Ishikawa (cell line): ENCODE measurements around the gene ZBED4.

Source experiments
- CEBPB ChIP-seq: IDR thresholded peaks from 2 replicates; pipeline ENCODE4 v1.6.1; 2012
- CREB1 ChIP-seq: IDR thresholded peaks from 2 replicates; pipeline ENCODE4 v1.6.1; 2012; ENCODE audit warnings: low read depth
- EGR1 ChIP-seq: IDR thresholded peaks from 2 replicates; pipeline ENCODE4 v1.6.1; 2012
- EP300 ChIP-seq: IDR thresholded peaks from 2 replicates; pipeline ENCODE4 v1.6.1; 2012; ENCODE audit warnings: borderline replicate concordance
- FOXM1 ChIP-seq: IDR thresholded peaks from 2 replicates; pipeline ENCODE4 v1.6.1; 2012; ENCODE audit warnings: low read depth, borderline replicate concordance
- NFIC ChIP-seq: IDR thresholded peaks from 2 replicates; pipeline ENCODE4 v1.6.1; 2012
- RAD21 ChIP-seq: IDR thresholded peaks from 2 replicates; pipeline ENCODE4 v1.6.1; 2012; ENCODE audit warnings: low read depth
- TAF1 ChIP-seq: IDR thresholded peaks from 2 replicates; pipeline ENCODE4 v1.6.1; 2012; ENCODE audit warnings: low read depth, mild to moderate bottlenecking
- TCF12 ChIP-seq: IDR thresholded peaks from 2 replicates; pipeline ENCODE4 v1.6.1; 2012; ENCODE audit warnings: low read depth
- TEAD4 ChIP-seq: IDR thresholded peaks from 2 replicates; pipeline ENCODE4 v1.6.1; 2012
- YY1 ChIP-seq: IDR thresholded peaks from 2 replicates; pipeline ENCODE4 v1.6.1; 2012; ENCODE audit warnings: low read depth
- ZBTB7A ChIP-seq: IDR thresholded peaks from 2 replicates; pipeline ENCODE4 v1.6.1; 2012; ENCODE audit warnings: low read depth
- TF ChIP-seq, protein P1 (sequence below): IDR thresholded peaks from 2 replicates; pipeline ENCODE4 v1.6.1; 2012; ENCODE audit warnings: low read depth, mild to moderate bottlenecking
- TF ChIP-seq, protein P2 (sequence below): IDR thresholded peaks from 2 replicates; pipeline ENCODE4 v1.6.1; 2012
- TF ChIP-seq, protein P3 (sequence below): IDR thresholded peaks from 2 replicates; pipeline ENCODE4 v1.6.1; 2012

The ZBED4 gene

DNA sequence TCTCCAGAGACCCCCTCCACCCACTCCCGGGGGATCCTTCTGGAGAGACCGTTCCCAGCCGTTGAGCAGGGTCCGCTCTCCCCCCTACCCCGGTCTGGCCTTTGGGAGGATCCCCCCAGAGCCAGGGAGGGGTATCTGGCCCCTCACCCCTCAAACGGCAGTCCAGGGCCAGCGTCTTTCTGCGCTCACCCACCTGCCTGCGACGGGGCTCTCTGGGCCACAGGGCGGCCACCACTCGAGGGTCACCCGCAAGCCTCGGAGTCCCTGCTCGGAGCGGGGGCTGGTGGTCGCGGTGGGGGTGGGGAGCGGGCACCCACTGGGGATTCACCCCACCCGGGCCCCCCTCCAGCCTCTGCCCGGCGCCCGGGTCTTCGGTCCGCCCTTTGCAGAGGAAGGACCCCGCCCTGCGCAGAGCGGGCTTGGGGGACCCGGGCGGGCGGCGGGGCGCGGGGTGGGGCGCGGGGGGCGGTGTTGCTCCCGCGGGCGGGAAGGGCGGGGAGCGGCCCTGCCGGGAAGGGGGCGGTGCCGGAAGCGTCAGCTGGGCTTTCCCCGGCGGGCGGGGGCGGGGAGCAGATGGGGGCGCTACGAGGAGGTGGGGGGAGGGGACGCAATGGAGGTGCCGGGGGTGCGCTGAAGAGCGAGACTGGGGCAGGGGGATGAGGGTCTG is 81.4 kb downstream of the ZBED4 start:
- TF ChIP-seq, protein P1, sequence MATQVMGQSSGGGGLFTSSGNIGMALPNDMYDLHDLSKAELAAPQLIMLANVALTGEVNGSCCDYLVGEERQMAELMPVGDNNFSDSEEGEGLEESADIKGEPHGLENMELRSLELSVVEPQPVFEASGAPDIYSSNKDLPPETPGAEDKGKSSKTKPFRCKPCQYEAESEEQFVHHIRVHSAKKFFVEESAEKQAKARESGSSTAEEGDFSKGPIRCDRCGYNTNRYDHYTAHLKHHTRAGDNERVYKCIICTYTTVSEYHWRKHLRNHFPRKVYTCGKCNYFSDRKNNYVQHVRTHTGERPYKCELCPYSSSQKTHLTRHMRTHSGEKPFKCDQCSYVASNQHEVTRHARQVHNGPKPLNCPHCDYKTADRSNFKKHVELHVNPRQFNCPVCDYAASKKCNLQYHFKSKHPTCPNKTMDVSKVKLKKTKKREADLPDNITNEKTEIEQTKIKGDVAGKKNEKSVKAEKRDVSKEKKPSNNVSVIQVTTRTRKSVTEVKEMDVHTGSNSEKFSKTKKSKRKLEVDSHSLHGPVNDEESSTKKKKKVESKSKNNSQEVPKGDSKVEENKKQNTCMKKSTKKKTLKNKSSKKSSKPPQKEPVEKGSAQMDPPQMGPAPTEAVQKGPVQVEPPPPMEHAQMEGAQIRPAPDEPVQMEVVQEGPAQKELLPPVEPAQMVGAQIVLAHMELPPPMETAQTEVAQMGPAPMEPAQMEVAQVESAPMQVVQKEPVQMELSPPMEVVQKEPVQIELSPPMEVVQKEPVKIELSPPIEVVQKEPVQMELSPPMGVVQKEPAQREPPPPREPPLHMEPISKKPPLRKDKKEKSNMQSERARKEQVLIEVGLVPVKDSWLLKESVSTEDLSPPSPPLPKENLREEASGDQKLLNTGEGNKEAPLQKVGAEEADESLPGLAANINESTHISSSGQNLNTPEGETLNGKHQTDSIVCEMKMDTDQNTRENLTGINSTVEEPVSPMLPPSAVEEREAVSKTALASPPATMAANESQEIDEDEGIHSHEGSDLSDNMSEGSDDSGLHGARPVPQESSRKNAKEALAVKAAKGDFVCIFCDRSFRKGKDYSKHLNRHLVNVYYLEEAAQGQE: no peak
- TF ChIP-seq TEAD4: no peak
- TF ChIP-seq, protein P2, sequence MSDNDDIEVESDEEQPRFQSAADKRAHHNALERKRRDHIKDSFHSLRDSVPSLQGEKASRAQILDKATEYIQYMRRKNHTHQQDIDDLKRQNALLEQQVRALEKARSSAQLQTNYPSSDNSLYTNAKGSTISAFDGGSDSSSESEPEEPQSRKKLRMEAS: no peak
- no peak for TF ChIP-seq TCF12
- TF ChIP-seq CEBPB: no peak
- no peak for TF ChIP-seq YY1
- TF ChIP-seq, protein P3, sequence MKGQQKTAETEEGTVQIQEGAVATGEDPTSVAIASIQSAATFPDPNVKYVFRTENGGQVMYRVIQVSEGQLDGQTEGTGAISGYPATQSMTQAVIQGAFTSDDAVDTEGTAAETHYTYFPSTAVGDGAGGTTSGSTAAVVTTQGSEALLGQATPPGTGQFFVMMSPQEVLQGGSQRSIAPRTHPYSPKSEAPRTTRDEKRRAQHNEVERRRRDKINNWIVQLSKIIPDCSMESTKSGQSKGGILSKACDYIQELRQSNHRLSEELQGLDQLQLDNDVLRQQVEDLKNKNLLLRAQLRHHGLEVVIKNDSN: no peak
- no peak for TF ChIP-seq EP300
- TF ChIP-seq CREB1: no peak
- no peak for TF ChIP-seq EGR1
- TF ChIP-seq FOXM1: no peak

GRCh38 chr22:49935561-49935960 is 81.9 kb downstream of the ZBED4 start:
- TF ChIP-seq YY1: no peak
- no peak for TF ChIP-seq CEBPB
- TF ChIP-seq RAD21: no peak
- TF ChIP-seq, protein P2: no peak
- TF ChIP-seq CREB1: no peak
- no peak for TF ChIP-seq NFIC
- TF ChIP-seq EGR1: no peak
- TF ChIP-seq, protein P1: no peak
- TF ChIP-seq, protein P3: no peak
- TF ChIP-seq TCF12: no peak
- TF ChIP-seq EP300: no peak
- no peak for TF ChIP-seq FOXM1
- no peak for TF ChIP-seq TEAD4
- no peak for TF ChIP-seq TAF1
- no peak for TF ChIP-seq ZBTB7A

DNA sequence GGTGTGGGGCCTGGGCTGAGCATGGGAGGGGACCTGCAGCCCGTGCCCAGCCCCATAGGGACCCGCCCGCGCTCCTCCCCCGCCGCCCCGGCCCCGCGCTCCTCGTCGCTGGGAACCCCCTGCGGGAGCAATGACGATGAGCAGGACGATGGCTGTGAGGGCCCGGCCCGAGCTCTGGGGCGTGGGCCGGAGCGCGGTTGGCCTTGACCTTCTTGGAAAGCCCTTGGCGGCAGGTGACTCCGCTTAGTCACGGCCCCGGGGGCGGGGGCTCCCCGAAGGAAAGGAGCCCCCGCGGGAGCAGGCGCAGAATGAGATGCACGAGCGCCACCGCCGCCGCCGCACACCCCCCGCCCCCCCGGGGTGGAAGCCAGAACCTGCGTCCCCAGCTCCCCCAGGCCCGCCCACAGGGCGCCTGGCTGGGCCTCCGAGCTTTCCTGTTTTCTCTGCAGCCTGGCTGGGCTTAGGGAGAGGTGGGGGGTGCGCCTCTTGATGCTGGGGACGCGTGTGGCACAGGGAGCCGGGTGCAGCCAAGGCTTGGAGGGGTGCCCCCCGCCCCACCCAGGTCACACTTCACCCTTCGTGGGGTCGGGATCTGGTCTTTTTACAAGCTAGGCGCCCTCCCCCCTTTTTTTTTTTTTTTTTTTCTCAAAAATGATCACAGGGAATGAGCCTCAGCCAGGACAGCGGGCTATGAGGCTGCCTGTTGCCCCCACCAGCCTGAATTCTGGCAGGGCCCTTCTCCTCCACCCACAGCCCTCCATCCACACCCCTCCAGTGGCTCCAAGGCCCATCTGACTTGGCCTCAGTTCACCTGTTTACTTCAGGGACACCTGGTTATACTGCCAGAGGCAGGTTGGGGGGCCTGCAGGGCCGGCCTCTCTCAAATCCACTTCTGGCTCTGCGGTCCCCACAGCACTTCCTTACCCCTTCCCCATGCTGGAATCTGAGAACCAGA is 82.7 kb downstream of the ZBED4 start:
- no peak for TF ChIP-seq TEAD4
- TF ChIP-seq, protein P1: no peak
- peak; percentile 95 for TF ChIP-seq ZBTB7A
- TF ChIP-seq RAD21: no peak
- TF ChIP-seq, protein P3: peak; percentile 16; the same call in 1 of the 2 replicates
- no peak for TF ChIP-seq CREB1
- TF ChIP-seq, protein P2: peak; percentile 22; the same call in 1 of the 2 replicates
- no peak for TF ChIP-seq NFIC
- no peak for TF ChIP-seq FOXM1
- peak; percentile 29; the same call in 1 of the 2 replicates for TF ChIP-seq EGR1
